ENCODE measurements around the gene PTPN11.

GRCh38 chr12:112480931-112481330 lies 62.2 kb downstream of the PTPN11 start:
- no peak for TF ChIP-seq POLR2A (IDR thresholded peaks at IDR 0.05)
- no peak for TF ChIP-seq EP300 (IDR thresholded peaks at IDR 0.05)
- TF ChIP-seq CTCF (IDR thresholded peaks at IDR 0.05): no peak

Measured in tibial nerve (tissue), 4 donors.